ENCODE data around the gene RPS18.

DNA sequence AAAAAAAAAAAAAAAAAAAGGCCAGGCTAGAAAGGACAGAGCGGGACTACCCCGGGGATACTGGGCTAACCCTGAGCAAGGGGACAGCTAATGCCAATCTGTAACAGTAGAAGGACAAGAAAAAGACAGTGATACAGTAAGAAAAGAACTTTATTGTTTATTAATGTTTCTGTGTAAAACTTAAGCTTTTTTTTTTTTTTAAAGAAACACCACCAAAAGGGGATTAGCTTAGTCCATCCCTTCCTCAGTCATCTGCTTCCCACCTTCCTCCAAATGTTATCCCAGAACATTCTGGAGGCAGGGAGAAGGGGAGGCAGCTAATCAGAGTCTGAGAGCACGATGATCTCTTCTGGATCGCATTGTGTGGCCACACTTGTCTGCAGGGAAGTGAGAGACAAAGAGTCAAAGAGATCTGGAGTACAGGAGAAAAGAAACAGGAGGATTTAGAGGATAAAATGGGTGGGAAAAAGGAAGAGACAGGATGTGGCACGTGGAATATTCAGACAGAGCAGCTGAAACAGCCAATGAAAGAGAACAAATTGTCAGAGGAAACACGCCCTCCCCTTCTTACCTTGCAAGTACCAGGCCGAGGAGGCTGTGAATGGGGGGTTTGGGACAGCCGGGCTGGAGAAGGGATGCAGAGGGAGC, 46.7 kb downstream of the RPS18 start:
- TF ChIP-seq, protein P1, sequence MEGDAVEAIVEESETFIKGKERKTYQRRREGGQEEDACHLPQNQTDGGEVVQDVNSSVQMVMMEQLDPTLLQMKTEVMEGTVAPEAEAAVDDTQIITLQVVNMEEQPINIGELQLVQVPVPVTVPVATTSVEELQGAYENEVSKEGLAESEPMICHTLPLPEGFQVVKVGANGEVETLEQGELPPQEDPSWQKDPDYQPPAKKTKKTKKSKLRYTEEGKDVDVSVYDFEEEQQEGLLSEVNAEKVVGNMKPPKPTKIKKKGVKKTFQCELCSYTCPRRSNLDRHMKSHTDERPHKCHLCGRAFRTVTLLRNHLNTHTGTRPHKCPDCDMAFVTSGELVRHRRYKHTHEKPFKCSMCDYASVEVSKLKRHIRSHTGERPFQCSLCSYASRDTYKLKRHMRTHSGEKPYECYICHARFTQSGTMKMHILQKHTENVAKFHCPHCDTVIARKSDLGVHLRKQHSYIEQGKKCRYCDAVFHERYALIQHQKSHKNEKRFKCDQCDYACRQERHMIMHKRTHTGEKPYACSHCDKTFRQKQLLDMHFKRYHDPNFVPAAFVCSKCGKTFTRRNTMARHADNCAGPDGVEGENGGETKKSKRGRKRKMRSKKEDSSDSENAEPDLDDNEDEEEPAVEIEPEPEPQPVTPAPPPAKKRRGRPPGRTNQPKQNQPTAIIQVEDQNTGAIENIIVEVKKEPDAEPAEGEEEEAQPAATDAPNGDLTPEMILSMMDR (conservative IDR thresholded peaks at IDR 0.05 in 1 of 2, IDR thresholded peaks at IDR 0.05 in 1 of 2; ENCODE audit: low read depth in 1 of 2, low read length in 2 of 2): no peak
- no peak for TF ChIP-seq EZH2 (IDR thresholded peaks at IDR 0.05; ENCODE audit: low read length, missing control alignments)

All from fibroblast of lung (primary cell).